SKM-1 (cell line): ENCODE measurements around the gene RNF114.
A peak's percentile ranks its signal among the peaks of the same experiment; 100 is the strongest.
"Not testable (repeated sequence)": the region's sequence is repeated elsewhere in the genome, so short reads cannot be mapped to it uniquely, and the experiment has no call there.

ENCODE experiments used
- DNase-seq: peaks from one replicate; lab custom pipeline; 2025; ENCODE audit not compliant: unreplicated experiment; lab: John Stamatoyannopoulos, UW

RNF114 gene, protein sequence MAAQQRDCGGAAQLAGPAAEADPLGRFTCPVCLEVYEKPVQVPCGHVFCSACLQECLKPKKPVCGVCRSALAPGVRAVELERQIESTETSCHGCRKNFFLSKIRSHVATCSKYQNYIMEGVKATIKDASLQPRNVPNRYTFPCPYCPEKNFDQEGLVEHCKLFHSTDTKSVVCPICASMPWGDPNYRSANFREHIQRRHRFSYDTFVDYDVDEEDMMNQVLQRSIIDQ

DNA sequence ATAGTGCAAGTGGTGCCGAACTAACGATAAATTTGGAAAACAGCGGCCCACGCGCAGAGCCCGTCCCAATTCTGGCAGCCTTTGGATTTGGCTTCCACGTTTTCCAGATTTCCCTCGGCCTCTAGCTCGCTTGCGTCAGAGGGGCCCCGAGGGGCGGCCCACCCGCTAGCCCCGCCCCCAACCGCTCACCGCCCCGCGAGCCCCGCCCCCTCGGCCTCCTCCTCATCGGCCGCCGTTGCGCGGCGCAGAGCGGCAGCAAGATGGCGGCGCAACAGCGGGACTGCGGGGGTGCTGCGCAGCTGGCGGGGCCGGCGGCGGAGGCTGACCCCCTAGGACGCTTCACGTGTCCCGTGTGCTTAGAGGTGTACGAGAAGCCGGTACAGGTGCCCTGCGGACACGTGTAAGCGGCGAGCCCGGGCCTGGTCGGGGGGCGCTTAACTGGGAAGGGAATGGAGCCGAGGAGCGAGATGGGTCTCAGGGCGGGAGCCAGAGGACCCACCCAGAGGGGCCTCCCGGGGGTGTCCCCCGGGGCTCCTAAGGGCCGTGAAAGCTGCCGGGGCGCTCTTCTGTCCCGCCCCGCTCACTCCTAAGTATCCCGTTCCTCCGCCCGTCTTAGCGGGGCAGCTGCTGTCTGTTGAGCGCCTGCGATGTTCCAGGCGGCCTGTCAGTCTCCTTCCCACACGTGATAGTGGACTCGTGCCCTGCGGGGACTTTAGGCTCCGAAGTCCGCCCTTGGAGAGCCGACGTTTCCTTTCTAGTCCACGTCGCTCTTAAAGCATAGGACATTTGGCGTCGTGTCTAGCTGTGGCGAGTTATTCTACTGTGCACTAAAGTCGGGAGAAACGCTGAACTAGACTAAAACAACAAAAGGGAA is at the start of gene RNF114:
RNF114 (plus strand) TSS at position 245 of the 874 bp plus-strand sequence; CDS start at position 261, 16 bp downstream.
- peak; percentile 84 for DNase-seq

DNA sequence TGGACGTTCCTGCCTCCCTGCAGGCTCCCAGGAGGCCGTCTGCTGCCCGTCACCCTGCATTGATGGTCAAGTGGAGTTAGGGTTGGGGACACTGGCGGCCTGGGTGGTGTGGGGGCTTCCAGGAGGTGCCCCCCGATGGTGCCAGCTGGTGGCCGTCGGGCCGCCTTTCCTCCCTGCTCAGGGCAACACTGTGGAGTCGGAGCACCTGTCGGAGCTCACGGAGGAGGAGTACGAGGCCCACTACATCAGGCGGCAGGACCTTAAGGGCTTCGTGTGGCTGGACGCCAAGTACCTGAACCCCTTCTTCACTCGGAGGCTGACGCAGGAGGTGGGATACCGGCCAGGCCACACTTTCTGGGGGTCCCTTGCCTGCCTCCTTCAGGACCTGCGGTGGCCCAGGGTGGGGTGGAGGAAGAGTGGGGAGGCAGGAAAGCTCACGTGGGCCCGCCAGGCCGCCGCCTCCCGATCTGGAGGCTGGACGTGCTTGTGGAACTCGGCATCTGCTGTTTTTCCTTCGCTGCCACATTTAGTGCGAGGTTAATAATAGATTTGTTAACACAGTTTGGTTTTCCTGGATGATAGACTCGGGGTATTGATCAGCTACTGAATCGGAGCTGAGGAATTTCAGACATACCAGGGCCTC is 49.5 kb upstream of the RNF114 start:
- no peak for DNase-seq

DNA sequence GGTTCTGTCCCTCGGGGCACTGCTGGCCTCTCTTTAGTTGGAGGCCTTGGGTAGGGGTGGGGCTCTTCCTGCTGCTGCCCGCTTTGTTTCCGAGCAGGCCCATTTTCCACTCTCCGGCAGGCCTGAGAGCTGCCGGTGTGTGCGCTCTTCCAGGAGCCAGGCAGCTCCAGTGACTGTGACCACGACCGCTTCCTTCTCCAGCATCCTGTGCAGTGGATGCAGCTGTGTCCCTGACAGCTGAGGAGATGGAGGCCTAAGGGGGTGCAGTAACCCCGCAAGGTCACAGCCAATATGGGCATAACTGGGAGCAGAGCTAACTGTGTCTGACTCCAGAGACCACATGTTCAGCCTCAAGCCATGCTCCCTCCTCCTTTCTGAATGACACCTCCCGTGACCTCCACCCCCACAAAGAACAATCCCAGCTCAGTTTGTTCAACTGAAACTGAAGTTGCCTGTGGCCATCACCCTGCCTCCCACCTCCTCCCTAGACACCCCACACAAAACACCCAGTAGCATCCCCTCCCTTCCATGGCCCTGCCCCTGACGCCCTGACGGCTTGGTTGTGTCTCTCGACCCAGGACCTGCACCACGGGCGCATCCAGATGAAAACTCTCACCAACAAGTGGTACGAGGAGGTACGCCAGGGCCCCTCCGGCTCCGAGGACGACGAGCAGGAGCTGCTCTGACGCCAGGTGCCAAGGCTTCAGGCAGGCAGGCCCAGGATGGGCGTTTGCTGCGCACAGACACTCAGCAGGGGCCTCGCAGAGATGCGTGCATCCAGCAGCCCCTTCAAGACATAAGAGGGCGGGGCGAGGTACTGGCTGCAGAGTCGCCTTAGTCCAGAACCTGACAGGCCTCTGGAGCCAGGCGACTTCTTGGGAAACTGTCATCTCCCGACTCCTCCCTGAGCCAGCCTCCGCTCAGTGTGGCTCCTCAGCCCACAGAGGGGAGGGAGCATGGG is 48.7 kb upstream of the RNF114 start:
- DNase-seq, result no peak

DNA sequence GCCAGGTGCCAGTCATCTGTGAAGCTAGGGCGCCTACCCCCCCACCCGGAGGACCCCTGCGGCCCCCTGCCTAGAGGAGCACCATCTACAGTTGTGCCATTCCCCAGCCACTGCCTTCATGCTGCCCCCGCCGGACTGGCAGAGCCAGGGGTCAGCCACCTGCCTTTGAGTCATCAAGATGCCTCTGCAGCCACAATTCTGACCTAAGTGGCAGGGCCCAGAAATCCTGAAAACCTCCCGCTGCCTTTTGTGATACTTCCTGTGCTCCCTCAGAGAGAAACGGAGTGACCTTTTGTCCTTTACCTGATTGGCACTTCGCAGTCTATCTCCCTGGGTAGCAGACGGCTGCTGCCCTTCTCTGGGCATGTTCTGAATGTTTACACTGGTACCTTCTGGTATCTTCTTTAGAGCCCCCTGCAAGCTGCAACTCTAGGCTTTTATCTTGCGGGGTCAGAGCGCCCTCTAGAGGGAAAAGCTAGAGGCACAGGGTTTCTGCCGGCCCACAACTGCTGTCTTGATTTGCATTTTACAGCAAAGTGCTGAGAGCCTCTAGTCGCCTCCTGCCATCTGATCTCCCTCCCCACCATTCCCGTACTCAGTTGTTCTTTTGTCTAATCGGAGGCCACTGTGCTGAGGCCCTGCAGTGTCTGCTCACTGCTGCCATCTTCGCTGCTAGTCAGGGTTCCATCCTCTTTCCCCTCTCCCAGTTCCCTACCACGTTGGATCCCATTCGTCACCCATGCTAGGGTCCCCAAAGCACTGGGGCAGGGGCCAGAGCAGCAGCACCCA is 47.8 kb upstream of the RNF114 start:
- peak; percentile 23 for DNase-seq

DNA sequence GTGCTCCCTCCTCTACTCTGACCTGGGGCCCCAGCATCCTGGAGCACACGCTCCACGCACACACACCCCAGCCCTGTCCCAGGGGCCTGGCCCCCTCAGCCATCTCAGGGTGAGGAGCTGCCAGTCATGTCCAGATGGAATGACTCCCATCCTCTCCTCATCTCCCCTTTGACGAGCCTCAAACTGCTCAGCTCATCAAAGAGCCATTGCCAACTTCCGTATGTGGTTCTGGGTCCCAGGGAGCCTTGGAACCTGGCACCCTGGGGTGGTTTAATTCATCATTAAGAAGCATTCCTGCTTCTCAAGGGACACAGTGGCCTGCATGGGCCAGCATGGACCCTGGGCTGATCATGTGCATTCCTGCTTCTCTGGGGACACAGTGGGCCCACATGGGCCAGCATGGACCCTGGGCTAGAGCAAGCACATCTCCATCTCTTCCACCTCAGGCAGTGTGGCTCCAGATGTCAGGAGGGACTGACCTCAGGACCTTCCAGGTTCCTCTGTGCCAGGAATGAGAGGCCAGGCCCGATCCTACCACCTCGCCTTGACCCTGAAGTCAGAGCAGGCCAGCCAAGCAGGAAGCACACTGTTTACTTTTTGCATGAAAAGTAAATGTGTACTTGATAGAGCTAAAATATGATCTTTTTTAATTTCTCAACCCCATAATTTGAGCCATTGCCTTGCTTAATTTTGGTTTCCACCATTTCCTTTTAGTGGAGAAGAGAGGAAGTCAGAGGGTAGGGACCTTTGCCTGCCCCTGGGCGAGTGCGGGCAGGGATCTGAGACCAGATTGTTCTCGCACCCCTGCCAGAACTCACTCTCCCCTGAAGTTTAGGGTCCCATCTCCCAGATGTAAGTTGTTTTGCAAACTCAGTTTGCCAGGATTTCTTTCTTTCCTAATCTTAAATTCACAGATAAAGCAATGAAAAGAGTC is 46.9 kb upstream of the RNF114 start:
- DNase-seq, result no peak

DNA sequence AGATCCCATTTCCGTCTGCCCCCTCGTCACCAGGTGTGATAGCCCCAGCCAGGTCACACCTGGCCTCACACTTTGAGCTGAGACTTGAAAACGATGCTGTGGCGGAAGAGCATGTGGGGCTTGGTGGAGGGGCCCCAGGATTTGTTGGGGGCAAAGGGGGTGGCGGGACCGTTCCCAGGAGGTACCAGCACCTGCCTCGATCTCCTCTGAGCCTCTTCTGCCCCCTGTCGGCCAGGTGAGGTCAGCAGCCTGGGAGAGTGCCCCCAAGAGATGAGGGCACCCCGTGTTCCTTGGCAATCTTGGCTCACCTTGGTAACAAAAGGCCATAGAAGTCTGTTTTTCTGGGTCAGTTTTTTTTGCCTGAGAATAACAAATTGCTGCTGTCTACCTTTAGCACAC is 46.3 kb upstream of the RNF114 start:
- DNase-seq, result no peak

DNA sequence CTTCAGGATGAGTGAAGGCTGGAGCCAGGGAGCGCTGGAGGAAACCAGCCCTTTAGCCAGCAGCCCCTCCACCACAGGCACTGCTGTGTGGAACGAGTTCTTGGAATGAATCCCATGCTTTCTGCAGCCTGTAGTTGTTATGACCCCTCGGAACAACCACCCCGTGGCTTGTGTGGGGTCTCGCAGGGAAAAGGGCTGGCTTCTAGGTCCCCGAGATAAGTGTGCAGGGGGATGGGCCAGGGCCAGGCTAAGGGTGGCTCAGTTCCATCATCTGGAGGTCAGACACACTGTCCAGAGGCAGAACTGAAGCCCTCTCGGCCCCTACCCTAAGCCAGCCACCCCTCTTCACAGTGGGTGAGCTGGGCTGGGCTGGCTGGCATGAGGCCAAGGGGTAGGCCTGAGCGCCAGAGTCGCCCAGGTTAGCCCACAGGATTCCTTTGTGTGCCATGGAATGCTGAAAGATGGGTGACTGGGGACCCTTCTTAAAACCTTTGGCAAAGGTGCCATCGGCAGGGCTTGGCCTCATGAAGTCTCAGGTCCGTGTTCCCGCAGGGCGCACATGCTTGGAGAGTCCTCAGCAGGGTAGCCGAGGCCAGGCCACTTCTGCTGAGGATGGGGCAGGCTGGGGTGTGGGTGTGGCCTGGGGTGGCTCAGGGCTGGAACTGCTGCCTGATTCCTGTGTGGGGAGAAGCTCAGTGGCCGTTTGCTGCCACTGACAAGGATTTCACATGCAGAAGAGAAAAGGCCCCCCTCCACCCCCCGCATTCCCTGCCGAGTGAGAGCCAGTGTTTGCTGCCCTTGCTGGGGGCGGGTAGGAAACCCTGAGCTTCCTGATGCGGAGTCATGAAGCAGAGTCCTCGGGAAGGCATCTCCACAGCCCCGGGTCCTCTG is 45.5 kb upstream of the RNF114 start:
- no peak for DNase-seq

DNA sequence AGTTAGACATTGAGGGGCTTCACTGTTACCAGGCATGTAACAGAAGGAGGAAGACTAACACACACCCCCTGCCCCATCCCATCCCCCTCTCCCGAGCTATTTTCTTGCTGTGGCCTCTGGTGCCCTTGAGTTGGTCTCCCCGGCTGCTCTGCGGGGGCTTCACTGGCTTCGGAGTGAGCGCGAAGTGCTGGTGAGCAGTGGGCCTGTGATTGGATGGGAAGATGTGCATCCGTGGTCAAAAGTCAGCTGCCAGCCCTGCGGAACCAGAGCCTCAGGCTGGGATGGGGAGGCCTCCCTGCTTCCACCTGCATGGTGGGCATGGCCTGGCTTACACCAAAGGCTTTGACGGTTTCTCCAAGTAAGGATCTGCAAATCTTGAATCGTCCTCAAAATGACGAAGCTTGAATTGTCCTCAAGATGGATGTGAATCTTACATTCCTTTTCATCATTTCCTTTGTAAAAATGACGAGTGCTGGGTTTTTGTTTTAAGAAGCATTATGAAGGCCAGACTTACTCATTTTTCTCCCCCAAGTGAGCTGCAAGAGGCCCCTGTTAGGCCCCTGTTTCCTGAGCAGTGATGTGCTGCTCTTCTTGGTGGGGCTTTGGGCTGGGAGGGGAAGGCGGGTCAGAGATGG is 44.6 kb upstream of the RNF114 start:
- no peak for DNase-seq

DNA sequence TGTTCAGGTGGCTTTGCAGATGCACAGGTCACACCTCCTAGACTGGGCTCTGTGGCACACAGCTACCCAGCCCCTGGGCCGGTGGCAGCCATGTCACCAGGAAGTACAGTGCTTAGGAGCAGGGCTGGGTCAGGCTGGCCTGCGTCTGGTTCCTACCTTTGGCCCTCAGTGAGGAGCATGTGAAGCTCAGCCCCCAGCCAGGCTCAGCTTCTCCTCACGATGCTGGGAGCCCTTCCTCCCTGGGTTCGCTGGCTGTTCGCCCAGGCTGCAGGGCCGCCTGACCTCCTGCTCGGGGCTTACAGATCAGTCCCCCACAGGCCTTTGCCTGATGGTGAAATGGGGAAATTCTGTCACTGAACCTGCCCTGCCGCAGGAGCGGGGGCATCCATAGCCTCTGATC is 43.9 kb upstream of the RNF114 start:
- DNase-seq, result no peak

DNA sequence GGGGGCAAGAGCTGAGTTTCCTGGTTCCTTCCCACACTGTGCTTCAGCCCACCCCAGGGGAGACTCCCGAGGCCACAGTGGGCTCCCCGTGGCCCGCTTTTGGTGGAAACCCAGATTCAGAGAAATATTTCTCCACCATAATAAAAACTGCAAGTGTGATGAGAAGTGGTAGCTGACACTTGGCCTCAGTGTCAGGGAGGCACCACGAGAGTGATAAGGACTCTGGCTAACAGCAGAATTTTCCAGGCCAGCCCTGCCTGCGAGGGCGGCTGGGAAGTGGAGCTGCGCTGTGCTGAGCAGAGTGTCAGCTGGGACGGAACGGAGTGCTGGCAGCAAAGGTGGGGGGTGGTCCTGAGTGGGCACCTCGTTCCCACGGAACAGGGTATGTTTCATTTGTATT is 43.4 kb upstream of the RNF114 start:
- no peak for DNase-seq

DNA sequence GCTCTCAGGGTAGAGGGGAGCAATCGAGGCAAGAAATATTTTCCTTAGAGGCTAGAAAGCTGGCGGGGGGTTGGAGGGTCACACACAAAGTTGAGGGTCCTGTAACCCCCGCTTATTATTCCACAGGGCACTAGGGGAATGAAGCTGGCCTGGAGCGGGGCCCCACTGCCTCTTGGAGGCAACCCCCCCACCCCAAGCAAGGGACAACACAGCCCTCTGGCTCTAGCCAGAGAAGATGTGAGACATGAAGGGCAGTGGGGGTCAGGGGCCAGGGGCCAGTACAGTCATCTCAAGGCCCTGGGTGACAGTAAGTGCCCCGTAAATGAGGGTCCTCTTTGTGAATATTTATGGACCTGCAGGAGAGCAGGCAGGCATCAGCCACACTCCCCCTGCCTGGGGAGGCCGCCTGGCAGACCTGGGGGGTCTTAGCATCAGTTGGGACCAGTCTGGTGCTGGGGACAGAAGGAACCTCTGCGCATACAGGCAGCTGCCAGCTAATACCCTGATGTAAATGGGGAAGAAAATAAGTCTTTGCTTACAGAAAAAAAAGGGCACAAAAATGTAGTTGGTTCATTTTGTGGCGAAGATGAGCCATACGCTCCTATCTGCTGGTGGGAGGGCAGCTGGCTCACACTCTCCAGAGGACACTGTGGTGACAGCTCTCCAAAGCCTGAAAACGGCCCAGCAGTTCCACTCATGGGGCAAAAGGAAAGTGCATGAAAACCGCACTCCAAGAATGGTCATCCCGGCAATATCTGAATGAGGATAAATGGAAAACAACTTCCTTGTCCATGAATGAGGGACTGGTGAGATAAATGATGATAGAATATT is 42.7 kb upstream of the RNF114 start:
- no peak for DNase-seq

DNA sequence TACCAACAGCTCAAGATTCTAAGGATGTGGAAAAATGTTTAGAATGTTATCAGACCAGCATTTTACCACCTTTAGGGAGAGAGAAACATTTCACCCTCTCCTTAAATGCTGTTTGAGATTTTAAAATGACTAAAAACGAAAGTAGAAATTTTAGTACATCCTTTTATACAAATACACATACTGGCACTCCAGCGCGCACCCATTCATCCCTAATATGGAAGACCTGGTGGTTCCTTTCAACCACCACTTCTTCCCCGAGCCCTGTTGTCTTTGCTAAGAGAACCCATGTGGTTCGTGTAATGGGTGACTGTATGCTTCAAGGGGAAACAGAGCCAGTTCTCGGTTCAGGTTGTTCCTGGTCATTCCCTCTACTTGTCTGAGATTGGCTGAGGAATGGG is 42.1 kb upstream of the RNF114 start:
- no peak for DNase-seq

DNA sequence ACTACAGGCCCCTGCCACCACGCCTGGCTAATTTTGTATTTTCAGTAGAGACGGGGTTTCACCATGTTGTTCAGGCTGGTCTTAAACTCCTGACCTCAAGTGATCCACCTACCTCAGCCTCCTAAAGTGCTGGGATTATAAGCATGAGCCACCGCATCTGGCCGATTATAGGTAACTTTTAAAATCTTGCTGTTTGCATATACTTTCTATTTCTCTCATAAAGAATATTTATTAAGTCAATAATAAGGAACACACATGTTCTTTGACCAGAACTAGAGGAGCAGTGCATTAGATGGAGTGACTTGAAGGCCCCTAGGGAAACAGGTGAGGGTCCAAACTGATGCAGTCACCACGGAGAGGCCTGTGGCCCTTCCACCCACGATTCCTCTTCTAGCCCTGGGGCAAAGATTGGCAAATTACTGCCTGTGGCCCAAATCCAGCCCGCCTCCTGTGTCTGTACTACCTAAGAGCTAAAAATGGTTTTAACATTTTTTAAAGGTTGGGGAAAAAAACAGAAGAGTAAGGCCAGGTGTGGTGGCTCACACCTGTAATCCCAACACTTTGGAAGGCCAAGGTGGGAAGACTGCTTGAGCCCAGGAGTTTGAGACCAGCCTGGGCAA is 40.6 kb upstream of the RNF114 start:
- not testable (repeated sequence) for DNase-seq

DNA sequence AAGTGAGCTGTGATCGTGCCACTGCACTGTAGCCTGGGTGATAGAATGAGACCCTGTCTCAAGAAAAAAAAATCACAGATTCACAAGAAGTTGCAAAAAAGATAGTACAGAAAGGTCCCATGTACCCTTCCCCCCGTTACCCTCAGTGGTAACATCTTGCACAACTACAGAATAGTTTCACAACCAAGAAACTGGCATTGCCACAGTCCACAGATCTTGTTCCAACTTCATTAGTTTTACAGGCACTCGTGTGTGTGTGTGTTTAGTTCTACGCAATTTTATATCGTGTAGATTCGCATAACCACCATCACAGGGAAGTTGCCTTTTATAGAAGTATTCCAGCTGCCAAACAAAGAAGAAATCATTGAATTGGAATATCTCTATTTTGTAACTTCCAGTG is 40.0 kb upstream of the RNF114 start:
- peak; percentile 74 for DNase-seq

DNA sequence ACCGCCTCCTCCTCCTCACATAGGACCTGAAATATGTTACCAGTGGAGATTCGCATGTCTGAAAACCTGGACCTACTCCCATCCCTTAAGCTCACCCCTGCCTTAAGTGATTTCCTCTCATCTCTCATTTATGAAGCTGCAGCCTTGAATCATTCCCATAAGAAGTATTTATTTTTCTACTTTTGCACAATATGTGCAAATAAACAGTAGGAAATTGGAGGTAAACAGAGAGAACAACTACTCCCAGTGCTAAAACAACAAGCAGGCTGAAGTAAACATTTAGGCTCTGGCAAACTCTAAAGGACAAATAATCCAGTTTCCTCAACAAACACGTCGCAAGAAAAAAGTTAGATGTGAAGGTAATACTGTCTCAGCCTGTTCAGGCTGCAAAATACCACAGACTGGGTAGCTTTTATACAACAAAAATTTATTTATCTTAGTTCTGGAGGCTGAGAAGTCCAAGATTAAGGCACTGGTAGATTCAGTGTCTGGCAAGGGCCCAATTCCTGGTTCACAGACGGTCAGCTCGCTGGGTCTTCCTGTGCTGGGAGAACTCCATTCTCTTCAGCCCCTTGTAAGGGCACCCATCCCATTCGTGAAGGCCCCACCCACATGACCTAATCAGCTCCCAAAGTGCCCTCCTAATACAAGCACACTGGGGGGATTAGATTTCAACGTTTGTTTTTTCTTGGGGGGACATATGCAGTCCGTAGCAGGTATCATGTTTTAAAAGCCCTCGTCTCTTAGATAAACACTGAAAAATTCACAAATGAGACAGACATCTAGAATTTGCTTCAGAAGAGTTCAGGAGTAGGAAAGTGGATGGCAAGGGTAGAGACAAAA is 36.4 kb upstream of the RNF114 start:
- no peak for DNase-seq
